Tongue (tissue), 2 donors: ENCODE results near the gene UGT1A1. TPM values are rescaled to one million over a fixed set of nuclear protein-coding genes. Genes with fewer than 3 reads are reported as not detected.

Source experiments
- DNase-seq: peaks from one replicate; pipeline ENCODE4 v3.0.0-alpha.2; 2015
- total RNA-seq: library from RNA; depleted of rRNA; stranded (reverse); fragments of >200 nt; gene quantifications from one replicate; pipeline ENCODE4 v1.2.3, GENCODE V29; 2014

The UGT1A1 gene
- total RNA-seq, 1 donor from 2014 or later = 0.41 TPM

DNA sequence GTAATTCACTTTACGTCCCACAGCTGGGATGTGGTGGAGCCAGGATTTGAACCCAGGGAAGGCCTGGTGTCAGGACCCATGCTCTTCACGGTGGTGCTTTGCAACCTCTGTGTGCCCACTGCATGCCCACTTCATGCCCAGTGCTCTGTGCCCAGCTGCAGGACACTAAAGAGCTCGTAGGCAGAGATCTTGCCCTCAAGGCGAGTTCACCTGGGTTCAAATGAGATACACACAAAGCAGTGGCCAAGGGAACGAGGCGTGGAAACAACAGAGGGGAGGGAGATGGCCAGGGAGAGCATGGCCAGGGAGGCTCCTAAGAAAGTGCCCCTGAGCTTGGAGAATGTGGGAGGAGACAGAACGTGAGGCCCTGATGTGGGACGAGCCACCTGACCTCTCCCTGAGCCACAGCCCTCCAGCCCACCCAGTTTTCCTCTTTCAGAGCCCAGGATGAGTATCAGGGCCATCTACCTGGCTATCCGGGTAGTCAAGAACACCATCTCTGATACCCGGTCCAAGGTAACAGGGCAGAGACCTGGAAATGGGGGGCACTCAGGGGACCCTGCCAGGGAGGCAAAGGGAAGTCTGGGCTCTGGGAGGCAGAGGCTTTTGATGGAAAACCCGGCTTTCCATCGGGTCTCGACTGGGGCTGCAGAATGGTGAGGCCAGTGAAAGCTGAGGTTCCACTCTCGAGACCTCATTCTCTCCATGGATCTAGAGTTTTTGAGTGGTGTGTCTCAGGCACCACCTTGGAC lies 38.4 kb downstream of the UGT1A1 start:
- DNase-seq = no peak

DNA sequence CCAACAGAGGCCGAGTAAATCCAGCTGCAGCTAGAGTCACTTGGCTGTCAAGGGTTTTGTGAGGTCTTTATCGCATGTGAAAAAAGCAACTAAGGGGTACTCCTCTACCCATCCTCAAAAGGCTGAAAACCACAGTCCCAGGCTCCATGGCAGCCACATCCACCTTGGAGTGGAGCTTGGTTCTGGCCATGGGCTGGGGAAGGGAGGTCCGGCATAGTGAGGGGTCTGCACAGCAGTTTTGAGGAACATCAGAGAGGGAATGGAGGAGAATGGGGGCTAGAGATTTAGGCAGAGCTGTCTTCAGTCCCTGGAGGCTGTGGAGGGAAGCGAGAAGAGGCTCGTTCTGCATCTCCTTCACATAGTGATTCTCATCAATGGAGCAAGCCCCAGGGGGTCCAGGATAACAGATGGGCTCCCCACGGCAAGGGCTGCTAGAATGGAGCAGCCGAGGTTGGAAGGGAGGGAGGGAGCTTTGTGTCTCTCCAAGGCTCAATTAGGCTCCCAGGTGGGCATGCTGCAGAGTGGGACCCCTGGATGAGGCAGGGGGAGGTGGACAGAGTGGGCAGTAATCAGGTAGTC lies 39.1 kb downstream of the UGT1A1 start:
- DNase-seq = no peak

DNA sequence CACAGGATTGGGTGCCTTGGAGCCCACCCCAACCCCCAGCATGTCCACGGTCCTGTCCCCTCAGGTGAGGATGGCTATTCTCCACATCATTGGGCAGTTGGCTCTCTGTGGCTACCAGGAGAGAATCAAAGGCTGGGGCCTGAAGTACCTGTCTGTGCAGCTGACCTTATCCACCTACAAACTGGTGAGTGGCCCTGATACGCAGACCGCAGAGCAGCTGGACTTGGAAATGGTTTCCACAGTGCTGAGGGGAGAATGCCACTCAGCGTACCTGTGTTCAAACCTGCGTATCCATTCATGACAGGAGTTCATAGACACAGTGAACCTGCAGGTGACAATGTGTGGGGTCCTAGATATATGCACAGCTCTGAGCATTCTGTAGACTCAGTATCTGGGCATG lies 39.6 kb downstream of the UGT1A1 start:
- DNase-seq = no peak

DNA sequence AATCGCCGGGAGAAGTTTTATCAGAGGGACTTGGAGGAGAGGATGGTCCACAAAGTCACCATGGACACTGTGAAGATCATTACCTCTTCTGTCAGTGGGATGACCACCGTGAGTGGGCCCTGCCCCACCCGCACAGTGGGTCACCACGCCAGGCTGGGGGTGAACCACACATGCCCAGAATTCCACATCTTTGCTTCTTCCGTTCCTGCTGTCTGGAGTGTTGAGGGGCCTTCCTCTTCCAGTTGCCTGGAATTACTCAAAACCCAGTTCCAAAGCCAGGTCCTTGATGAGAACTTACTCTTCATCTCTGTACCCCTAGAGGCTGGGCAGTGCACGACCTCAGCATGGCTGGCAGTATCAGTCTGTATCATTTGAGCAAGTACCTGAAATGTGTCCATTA lies 40.1 kb downstream of the UGT1A1 start:
- no peak for DNase-seq

DNA sequence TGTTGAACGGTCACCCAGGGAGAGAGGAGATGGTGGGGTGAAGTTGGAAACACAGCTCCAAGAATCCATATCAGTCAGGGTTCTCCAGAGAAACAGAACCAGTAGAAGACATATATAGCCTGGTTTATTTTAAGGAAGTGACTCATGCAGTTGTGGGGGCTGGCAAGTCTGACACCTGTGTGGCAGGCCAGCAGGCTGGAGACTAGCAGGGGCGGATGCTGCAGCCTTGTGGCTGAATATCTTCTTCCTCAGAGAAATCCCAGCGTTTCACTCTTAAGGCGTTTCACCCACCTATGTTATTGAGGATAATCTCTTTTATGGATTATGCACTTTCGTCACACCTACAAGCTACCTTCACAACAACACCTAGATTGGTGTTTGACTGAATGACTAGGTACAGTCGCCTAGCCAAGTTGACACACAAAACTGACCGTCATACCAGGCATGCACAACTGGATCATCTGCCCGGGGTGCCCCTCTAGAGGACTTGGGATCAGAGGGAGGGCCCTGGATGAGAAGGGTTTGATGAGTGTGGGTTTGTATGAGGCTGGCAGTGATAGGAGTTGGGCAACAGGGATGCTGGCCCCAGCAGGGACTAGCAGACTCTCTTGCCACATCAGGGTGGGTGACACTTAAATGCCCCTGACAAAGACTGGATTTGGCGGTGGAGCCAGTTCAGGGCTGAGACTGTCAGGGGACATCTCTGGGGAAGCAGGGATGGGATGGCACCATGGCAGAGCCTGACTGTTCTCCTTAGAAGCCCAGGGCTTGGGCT lies 41.5 kb downstream of the UGT1A1 start:
- DNase-seq = no peak

DNA sequence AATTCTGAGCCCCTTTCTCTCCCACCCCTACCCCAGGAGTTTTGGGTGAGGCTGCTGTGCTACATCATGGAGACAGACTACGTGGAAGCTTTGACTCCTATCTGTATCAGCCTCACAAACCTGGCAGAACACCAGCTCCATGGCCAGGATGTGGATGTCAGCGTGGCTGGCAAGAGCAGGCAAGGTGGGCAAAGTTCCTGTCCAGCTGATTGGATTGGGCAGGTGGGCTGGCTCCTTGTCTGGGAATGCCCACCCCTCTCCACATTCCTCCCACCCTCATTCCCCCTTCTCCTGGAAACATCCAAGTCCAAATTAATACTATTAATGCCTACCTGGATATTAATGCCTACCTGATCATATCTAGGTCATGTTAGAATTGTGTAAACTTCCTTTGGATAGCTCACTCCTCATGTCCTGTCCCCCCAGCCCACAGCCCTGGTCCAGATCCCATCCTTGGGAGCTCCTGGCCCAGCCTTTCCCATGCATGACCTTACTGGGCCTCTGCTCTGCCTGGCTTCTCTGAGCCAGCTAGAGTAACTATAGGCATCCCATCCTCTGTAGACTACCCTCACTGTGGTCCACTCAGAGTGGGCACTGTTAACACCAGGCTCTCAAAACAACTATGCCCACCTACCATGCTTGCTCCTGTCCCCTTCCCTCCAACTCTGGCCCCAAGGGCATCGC lies 42.2 kb downstream of the UGT1A1 start:
- no peak for DNase-seq

DNA sequence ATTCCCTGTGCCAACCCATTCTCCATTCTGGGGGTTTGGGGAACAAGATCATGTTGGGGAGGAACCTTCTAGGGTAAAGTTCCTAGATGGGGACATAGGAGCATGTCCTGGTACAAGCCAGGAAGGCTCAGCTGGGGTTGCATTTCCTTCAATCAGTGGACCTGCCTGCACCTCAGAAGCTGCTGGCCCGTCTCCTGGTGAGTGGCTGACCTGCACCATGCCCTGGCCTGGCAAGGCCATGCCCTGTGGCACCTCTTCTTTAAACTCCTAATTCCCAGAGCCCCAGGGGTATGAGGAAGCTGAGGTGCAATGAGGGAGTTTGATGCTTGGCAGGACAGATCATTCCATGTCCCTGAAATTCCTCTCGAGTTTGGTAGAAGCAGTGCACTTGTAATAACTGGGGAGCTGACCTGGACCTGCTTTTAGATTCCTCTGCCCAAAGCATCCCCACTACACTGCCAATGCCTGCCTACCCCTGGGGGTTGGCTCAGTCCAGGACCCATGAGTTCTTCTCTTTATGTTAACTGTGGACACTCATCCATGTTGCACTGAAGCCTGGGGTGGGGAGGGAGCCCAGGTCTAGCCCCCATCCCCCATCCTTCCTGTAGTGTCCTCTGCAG lies 43.3 kb downstream of the UGT1A1 start:
- no peak for DNase-seq

DNA sequence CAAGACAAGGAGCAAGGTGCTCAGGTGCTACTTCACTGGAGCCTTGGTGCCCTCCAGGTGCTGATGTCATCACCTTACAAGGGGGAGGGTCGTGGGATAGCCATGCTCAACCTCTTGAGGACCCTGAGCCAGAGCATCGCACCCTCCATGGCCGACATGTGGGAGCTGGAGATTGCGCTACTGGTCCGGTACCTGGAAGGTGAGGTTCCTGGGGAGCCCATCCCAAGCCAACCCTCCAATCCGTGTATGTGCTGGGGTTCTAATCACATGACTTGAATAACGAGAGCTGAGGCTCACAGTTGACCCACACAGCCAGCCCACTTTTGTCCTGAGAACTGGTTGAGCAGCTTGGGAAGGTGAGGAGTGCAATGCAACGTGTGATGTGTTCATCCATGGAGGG lies 43.9 kb downstream of the UGT1A1 start:
- no peak for DNase-seq

DNA sequence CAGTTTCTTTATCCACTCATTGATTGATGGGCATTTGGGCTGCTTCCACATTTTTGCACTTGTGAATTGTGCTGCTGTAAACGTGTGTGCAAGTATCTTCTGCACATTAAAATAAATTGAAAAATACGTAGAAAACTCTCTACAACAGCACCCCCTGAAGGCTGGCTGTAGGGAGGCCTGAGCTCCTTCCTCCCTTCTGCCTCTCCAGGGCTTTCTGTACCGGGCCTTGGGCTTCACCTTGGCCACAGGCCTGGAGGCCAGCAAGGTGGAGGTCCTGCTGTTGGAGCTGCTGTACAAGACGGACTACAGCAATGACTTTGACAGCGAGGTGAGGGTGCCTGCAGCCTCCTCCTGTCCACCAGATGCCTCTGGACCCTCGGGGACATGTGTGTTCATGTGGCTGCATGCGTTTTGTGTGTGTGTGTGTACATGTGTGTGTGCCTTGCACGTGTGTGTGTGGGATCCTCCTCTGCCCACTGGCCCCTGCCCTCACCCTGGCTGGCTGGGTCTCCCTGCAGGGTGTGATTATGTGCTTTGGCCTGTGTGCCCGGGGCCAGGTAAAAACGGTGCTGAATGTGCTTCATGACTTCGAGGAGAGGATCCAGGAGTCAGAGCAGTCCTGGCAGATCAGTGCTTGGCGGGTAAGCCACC lies 47.3 kb downstream of the UGT1A1 start:
- DNase-seq = no peak

DNA sequence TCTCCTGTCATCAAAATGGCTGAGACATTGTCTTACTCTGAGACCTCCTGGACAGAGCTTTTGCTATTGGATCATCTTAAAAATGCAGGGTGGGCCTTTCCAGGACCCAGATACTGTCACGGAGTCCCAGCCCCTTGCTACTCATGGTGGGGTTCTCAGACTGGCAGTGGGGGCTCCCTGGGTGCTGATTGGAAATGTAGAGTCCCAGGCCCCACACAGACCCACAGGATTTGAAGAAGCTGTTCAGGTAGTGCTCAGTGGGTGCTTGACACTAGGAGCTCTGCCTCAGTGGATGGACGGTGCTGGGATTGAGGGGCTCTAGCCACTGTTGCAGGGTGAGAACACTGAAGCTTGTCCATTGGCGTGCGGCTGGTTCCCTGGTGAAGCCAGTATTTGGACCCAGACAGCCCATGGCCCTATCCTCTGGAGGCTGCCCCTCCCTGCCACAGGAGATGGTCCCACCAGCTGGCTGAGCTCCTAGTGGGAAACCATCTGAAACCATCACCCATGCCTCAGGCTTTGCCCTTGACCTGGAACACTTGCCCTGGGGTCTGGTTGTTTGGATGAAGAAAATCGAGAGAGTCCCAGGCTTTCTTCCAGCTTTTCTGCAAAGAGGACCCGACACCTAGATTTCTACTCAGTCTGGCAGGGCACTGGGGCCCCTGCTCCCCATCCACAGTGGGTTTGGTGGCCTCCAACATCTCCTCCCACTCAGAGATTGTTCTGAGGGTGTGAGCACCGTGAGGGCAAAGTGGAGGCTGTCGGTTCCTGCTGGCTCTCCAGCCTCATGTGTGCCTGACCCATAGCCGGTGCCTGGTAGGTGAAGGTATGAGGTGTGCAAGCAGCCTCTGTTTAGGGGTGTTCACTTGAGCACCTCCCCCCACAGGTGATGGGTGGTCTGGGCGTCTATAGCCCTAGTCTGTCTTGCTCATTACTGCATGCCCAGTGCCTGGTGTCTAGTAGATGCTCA lies 48.2 kb downstream of the UGT1A1 start:
- DNase-seq = no peak

DNA sequence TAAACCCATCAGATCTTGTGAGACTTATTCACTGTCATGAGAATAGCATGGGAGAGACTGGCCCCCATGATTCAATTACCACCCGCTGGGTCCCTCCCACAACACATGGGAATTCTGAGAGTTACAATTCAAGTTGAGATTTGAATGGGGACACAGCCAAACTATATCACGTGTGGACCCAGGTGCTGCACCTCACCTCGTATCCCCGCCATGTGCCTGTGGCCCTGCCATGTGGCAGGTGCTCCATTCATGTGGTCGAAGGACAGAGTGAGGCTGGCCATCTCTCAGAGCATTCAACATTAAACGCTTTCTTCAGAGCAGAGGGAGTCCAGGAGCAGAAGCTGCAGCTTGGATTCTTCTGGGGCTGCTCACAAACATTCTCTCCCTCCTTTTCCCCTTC lies 50.3 kb downstream of the UGT1A1 start:
- DNase-seq = no peak

DNA sequence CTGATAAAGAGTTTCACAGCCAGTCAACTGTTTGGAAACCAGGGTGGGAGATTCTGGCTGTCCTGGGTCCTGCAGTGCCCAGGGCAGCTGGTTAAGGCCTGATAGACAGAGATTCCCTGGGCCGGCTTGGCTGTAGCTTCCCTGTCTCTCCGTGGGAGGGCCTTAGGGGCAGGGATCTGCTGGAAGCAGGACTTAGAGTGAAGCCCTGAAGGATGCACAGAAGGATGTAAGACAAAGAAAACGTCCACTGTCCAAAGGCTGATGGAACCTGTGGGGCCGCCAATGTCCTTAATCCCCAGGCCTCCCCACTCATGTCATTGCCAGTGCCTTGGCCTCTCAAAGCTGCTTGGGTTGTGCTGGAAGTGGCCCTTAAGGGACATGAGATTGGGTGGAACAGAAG lies 51.0 kb downstream of the UGT1A1 start:
- no peak for DNase-seq

DNA sequence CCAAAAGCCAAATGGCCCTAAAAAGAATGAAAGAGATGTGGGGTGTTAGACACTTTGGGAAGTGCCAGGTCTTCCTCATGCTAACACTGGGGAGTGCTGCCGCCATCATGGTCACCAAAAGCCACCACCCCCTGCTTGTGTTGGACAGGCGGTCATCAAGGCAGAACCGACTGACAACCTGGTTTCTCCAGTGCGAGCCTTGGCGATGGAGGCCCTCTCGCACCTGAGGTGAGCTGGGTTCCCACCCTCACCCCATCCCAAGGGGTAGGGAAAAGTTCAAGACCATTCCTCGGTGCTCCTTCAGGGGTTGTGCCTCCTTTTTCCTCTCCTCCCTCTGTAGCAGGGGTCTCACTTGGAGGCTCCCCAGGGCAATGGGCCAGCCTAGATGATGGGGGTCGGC lies 51.7 kb downstream of the UGT1A1 start:
- DNase-seq = no peak

DNA sequence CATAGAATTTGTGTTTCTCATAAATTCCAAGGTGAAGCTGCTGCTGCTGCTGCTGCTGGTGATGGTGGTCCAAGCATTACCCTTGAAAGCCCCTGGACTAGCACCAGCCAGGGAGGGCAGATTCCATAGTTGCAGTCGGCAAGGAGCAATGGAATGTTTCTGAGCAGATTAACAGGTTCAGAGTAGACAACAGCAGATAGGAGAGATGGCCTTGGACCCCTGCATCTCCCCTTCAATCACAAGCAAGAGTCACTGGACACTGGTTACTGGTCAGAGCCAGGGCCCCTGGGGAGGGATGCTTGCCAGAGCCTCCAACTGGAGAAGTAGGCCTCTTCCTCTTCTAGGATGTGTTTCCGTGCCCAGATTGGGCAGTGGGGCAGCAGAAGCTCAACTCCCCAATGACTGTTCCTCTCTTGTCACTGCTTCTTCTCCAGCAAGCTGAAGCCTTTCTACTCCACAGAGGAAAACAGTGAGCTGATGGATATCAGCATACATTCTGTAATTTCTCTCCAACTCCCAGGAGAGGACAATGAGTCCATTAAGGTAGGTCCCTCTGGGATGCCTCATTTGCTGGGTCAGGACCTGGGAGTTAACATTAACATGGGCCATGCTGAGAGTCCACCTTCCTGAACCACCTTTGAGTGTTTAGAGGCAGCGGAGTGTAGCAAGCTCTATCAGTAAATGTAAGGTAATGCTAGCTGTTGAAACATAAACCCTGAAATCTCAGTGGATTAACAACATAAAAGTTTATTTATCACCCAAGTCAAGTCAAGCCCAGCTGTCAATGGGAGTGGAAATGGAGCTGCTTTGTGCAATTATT lies 53.4 kb downstream of the UGT1A1 start:
- no peak for DNase-seq

DNA sequence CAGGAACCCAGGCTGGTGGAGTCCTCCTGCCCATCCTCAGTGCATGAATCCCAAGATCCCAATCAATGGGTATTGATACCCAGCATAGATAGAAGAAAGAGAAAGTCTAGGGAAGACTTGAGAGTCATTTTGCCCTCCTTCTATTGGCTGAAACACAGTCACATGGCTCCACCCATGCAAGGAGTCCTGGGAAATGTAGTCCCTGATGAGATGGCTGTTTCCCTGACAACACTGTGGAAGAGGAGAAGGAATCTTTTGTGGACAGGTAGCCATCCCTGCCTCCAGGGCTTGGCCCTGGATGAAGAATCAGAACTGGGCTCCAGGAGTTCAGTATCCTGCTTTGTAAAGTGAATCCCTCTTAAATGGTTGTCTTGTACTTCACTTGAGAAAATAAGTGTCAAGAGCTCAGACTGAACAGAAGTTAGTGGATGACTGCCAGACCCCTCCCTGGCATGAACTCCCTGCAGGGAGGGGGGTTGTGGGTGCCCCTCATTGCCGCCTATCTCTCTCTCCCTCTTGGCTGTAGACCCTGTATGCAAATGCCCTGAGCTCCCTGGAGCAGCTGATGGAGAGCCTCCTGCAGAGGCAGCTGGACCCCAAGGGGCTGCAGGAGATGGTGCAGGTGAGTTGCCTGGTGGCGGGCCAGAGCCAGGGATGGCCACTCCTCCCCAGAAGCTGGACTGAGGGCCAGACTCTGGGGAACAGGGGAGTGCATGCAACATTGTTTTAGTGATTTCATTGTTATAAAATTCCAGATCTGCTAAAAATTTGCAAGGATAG lies 54.2 kb downstream of the UGT1A1 start:
- DNase-seq = no peak

DNA sequence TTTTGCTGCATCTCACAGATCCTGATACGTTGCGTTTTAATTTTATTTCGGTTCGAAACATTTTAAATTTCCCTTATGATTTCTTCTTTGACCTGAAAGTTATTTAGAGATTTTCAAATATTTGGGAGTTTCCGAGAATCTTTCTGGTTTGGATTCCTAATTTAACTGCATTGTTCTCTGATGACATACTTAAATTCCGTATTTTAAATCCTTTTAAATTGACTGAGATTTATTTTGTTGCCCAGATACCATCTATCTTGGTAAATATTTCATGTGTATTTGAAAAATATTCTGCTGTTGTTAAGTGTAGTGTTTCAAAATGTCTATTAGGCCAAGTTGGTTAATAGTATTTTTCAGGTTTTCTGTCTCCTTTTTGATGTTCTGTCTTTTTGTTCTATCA lies 55.8 kb downstream of the UGT1A1 start:
- DNase-seq = no peak

DNA sequence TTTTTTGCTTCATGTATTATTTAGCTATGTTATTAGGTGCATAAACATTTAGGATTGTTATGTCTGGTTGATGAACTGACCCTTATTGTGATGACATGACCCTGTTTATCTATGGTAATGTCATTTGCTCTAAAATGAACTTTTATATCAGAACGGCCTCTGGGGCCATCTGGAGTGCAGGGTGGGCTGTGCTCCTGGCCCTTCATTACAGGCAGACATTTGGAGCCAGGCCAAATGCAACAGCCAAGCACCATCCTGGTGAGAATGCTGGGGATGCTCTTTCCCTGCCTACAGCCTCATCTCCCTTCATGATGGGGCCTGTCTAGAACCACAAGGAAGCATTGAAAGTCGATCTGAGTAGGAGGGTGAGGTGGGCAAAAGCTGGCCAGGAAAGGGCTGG lies 56.3 kb downstream of the UGT1A1 start:
- no peak for DNase-seq

DNA sequence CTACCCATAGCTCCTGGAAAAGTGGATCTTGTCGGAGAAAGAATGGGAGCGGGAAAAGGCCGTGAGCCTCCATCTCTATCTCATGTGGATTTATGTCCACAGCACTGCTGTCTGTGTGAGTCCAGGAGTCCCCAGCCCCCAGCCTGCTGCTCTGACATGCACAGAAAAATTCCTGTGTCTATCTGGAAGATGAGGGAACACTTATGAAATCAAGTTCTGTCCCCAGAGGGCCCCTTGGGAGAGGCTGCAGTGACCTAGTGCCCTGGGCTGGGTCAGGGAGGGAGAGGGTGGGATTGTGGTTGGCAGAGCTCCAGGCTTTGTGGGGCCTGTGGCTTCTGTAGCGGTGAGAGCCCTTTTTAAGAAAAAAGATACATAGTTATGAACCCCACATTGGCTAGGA lies 56.7 kb downstream of the UGT1A1 start:
- no peak for DNase-seq

DNA sequence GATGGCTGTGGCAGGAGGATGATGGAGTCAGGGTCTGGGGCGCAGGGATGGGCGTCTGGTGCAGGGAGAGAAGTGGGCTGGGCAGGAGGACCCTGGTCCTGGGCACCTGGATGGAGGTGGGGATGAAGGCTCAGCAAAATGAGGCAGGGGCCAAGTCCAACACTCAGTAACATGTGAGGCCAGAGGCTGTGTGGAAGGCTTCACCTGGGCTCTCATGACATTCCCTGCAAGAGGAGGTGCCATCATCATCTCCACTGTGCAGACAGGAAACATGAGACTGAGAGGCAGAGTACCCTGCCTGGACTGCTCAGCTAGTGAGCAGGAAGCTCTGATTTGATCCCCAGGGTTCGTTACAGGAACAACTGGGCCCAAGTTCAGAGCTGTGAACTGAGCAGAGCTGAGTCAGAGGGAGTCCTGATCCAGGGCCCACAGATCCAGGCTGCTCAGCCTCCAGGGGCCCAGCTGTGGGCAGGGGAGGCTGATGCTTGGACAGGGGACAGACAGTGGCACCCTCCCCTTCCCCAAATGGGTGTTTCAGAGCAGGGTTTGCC lies 57.4 kb downstream of the UGT1A1 start:
- no peak for DNase-seq
